Body of pancreas (tissue), 4 donors: ENCODE measurements around the gene CEP112. TPM values are rescaled to one million over a fixed set of nuclear protein-coding genes. Genes with fewer than 3 reads are reported as not detected.

Experiments used
- ATAC-seq: fragments of 150-250 bp; one replicate; pipeline ENCODE4 v1.9.1; 2016
- DNase-seq, 4 donors: peaks; one replicate each; pipeline ENCODE4 v3.0.0-alpha.2; 2019
- H3K27ac ChIP-seq, 4 donors: fragments of 200-600 bp; sonication (generic); 1 replicate in 3 of 4; 2 replicates in 1 of 4; pipeline versions ENCODE4 v1.5.1 to v1.6.1; 2016 to 2019; ENCODE audit warnings: mild to moderate bottlenecking in 1 of 4, mixed read lengths in 1 of 4, moderate library complexity in 1 of 4
- H3K27me3 ChIP-seq, 2 donors: fragments of 200-600 bp; sonication (generic); one replicate each; pipeline ENCODE4 v1.6.0; 2016; ENCODE audit warnings: mild to moderate bottlenecking in 1 of 2
- H3K36me3 ChIP-seq, 2 donors: fragments of 200-600 bp; sonication (generic); replicated peaks in 1 of 2; 2 replicates each; pipeline ENCODE4 v1.5.1; 2016; ENCODE audit warnings: low read depth in 2 of 2; ENCODE audit not compliant: insufficient read depth in 1 of 2
- H3K4me1 ChIP-seq: fragments of 200-600 bp; sonication (generic); one replicate; pipeline ENCODE4 v1.6.0; 2016
- H3K4me3 ChIP-seq, 2 donors: fragments of 200-600 bp; sonication (generic); 1 replicate in 1 of 2; 2 replicates in 1 of 2; pipeline ENCODE4 v1.5.1; 2016 to 2019
- H3K9me3 ChIP-seq, 3 donors: fragments of 200-600 bp; sonication (generic); 1 replicate in 2 of 3; 2 replicates in 1 of 3; pipeline ENCODE4 v1.5.1; 2016
- POLR2A ChIP-seq, 3 donors: fragments of 450-650 bp; IDR thresholded peaks; one replicate each; pipeline ENCODE4 v1.6.1; 2016; ENCODE audit warnings: antibody characterized with exemption in 3 of 3, mild to moderate bottlenecking in 2 of 3
- WGBS, 2 donors: methylation state at CpG; one replicate each; pipeline ENCODE4 v1.1.5; 2017; 5-methylcytosine and 5-hydroxymethylcytosine counted together
- intact Hi-C: fragments of 100-400 bp; cut with DNase I; formaldehyde crosslinking; loops from one replicate; pipeline ENCODE4 v1.15.1; 2023
- total RNA-seq, 2 donors: library from RNA; depleted of rRNA; stranded (reverse); fragments of >200 nt; gene quantifications; one replicate each; pipeline ENCODE4 v1.1.0, GENCODE V29; 2016
- TF ChIP-seq, protein P1 (sequence below), 7 experiments: fragments of 450-650 bp in 4 of 7; fragments of 200-600 bp in 3 of 7; sonication (generic) in 3 of 7; IDR thresholded peaks; one replicate each; pipeline ENCODE4 v1.5.1; 2016 to 2019; ENCODE audit warnings: antibody characterized with exemption in 7 of 7

CEP112 gene
- total RNA-seq, 2 donors from 2014 or later = 5.2 to 10.2 TPM

DNA sequence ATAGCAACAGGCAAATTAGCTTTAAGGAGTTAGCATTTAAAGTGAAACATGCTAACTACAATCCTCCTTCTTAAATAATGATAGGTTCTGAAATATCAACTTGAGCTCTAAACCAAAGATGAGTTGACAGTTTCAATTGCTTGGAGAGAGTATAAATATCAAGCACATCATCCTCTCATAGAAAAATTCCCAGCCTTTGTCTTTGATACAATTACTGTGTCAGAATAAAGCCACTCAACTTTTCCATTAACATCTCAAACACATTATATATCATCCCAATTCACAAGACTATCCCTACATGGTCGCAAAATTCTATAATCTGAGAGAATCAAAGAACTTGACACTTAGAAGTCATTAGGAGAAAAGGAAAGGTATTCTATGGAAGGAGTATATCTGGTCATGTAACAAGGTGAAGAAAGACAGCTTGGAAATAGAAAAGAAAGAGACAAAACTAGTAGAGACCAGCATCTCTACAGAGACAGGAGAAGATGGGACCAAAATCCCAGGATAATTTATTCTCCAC, 189.8 kb downstream of the CEP112 start:
- H3K4me3 ChIP-seq = no peak overlapping the region
- WGBS, 2 donors = 91 to 92% methylated on average over 1 of the region's 1 CpG
- no peak for TF ChIP-seq POLR2A (IDR thresholded peaks at IDR 0.05)
- TF ChIP-seq, protein P1, sequence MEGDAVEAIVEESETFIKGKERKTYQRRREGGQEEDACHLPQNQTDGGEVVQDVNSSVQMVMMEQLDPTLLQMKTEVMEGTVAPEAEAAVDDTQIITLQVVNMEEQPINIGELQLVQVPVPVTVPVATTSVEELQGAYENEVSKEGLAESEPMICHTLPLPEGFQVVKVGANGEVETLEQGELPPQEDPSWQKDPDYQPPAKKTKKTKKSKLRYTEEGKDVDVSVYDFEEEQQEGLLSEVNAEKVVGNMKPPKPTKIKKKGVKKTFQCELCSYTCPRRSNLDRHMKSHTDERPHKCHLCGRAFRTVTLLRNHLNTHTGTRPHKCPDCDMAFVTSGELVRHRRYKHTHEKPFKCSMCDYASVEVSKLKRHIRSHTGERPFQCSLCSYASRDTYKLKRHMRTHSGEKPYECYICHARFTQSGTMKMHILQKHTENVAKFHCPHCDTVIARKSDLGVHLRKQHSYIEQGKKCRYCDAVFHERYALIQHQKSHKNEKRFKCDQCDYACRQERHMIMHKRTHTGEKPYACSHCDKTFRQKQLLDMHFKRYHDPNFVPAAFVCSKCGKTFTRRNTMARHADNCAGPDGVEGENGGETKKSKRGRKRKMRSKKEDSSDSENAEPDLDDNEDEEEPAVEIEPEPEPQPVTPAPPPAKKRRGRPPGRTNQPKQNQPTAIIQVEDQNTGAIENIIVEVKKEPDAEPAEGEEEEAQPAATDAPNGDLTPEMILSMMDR (IDR thresholded peaks at IDR 0.05) = no peak
- intact Hi-C loops = no loop called here
- no peaks in the 10 kb centered on the region for H3K27me3 ChIP-seq
- H3K4me1 ChIP-seq = no peaks in the 10 kb centered on the region
- no peak for DNase-seq
- ATAC-seq = no peak
- H3K36me3 ChIP-seq = no peaks in the 10 kb centered on the region
- H3K9me3 ChIP-seq = no peaks in the 10 kb centered on the region
- no peak overlapping the region for H3K27ac ChIP-seq

DNA sequence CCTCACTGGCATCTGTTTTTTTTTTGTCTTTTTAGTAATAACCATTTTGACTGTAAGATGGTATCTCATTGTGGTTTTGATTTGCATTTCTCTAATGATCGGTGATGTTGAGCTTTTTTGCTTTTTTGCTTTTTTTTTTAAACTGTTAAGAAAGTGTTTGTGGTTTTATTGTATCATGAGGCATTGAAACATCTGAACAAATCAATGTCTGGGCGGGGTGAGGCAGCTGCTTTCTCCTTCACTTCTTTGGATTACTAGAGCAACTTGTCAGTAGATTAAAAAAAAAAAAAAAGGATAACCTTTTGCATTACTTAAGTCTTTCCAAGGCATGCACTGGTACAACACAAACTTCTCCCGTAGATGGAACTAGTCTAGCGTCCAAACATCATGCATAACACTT, 191.7 kb downstream of the CEP112 start:
- intact Hi-C loops = no loop called here
- Histone ChIP-seq H3K36me3 (no peaks in the 10 kb centered on the region), H3K27me3 (no peaks in the 10 kb centered on the region), H3K27ac (no peak overlapping the region), H3K4me3 (no peak overlapping the region), H3K9me3 (no peaks in the 10 kb centered on the region), H3K4me1 (no peaks in the 10 kb centered on the region)
- DNase-seq (no peak), ATAC-seq (no peak)
- WGBS, 2 donors = 73 to 80% methylated on average over 4 of the region's 4 CpGs
- TF ChIP-seq, protein P1 (IDR thresholded peaks at IDR 0.05) = no peak
- TF ChIP-seq POLR2A (IDR thresholded peaks at IDR 0.05) = no peak

DNA sequence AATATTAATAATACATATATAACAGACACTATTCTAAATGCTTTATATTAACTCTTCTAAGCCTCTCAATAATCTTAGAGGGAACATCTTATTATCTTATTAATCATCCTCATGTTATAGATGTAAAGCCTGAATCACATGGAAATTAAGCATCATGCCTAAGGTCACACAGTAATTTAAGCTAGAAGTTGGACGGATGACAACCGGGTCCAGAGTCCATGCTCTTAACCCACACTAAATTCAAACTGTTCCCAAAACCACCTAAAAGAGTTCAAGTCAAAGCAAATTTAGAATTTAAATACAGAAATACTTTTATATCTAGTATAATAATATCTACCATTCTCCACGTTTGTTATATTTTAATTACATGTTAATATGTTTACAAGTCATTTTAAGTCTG, 193.3 kb downstream of the CEP112 start:
- DNase-seq (no peak), ATAC-seq (no peak)
- no peaks in the 10 kb centered on the region for H3K9me3 ChIP-seq
- WGBS, 2 donors = 56 to 71% methylated on average over 3 of the region's 3 CpGs
- no peaks in the 10 kb centered on the region for H3K4me1 ChIP-seq
- intact Hi-C loops = no loop called here
- TF ChIP-seq POLR2A (IDR thresholded peaks at IDR 0.05) = no peak
- TF ChIP-seq, protein P1 (IDR thresholded peaks at IDR 0.05) = no peak
- H3K4me3 ChIP-seq = no peak overlapping the region
- no peak overlapping the region for H3K27ac ChIP-seq
- no peaks in the 10 kb centered on the region for H3K36me3 ChIP-seq
- no peaks in the 10 kb centered on the region for H3K27me3 ChIP-seq

DNA sequence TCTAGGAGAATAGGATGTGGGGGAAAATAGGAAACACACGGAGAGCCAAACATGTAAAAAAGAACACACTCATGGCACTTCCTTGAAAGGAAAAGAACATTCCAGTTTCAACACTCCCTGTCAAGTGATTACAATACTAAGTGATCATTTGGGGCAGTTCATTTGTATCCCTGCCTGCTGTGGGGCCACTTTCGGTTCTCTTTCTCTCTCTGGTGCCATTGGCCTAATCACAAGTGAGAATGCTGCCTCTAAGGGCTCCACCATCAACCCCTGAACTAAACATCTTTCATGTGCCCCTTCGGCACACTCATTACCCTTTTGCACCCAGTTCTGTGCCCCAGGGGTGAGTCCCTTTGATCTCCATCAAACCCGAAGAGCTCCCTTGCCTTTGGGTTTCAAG, 197.3 kb downstream of the CEP112 start:
- TF ChIP-seq POLR2A (IDR thresholded peaks at IDR 0.05) = no peak
- TF ChIP-seq, protein P1 (IDR thresholded peaks at IDR 0.05) = no peak
- Histone ChIP-seq H3K4me3 (no peak overlapping the region), H3K27me3 (no peaks in the 10 kb centered on the region), H3K9me3 (no peaks in the 10 kb centered on the region), H3K27ac (no peak overlapping the region), H3K36me3 (no peaks in the 10 kb centered on the region), H3K4me1 (no peaks in the 10 kb centered on the region)
- 88 to 91% methylated on average over 4 of the region's 4 CpGs for WGBS, 2 donors
- DNase-seq (no peak), ATAC-seq (no peak)
- intact Hi-C loops = no loop called here

DNA sequence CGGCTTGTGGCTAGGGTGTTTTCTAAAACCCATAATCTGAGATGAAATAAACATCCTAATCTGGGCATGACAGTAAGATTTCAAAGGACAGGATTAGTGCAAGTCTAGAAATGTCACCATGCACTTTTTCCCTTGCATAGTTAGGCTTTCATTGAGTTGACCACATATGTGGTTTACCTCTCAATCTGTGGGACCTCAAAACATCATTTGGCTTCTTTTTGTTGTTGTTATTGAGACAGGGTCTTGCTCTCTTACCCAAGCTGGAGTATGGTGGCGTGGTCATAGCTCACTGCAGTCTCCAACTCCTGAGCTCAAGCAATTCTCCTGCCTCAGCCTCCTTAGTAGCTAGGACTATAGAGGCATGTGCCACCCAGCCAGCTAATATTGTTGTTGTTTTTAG, 197.8 kb downstream of the CEP112 start:
- Histone ChIP-seq H3K4me1 (no peaks in the 10 kb centered on the region), H3K27ac (no peak overlapping the region), H3K36me3 (no peaks in the 10 kb centered on the region), H3K4me3 (no peak overlapping the region), H3K9me3 (no peaks in the 10 kb centered on the region), H3K27me3 (no peaks in the 10 kb centered on the region)
- ATAC-seq (no peak), DNase-seq (no peak)
- 82 to 86% methylated on average over 2 of the region's 2 CpGs for WGBS, 2 donors
- TF ChIP-seq, protein P1 (IDR thresholded peaks at IDR 0.05) = no peak
- intact Hi-C loops = no loop called here
